ENCODE measurements around the gene ADAMTS20. TPM values are rescaled to one million over a fixed set of nuclear protein-coding genes. Genes with fewer than 3 reads are reported as not detected.
"Not testable (repeated sequence)": the region's sequence is repeated elsewhere in the genome, so short reads cannot be mapped to it uniquely, and the experiment has no call there.

Gene ADAMTS20
- total RNA-seq, 4 donors from 2014 or later, result not detected

DNA sequence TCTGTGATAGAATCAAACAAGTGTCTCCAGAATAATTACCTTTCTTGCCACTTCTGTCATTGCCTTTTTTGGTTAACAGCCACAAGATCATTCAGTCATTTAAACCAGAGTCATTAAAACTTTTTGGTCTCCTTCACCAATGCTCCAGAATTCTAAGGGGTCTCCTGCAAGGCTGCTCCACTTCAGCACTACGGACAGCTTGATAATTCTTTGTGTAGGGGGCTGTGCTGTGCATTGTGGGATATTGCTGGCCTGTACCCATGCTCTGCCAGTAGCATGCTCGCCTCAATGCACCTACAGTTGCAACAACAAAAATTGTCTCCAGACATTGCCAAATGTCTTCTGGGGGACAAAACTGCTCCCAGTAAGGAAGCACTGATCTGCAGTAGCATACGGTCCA, 7.3 kb downstream of the ADAMTS20 start:
- H3K27me3 ChIP-seq, result no peaks in the 10 kb centered on the region
- TF ChIP-seq POLR2A (IDR thresholded peaks at IDR 0.05) (no peak), CTCF (IDR thresholded peaks at IDR 0.05) (no peak)
- no peaks in the 10 kb centered on the region for H3K4me1 ChIP-seq
- H3K9me3 ChIP-seq, result no peaks in the 10 kb centered on the region
- 74 to 78% methylated on average over 3 of the region's 3 CpGs for WGBS, 2 donors
- DNase-seq, result no peak
- no peak overlapping the region for H3K4me3 ChIP-seq
- H3K27ac ChIP-seq, result no peak overlapping the region
- H3K36me3 ChIP-seq, result no peaks in the 10 kb centered on the region
- intact Hi-C loops (cut with DNase I), result no loop called here

DNA sequence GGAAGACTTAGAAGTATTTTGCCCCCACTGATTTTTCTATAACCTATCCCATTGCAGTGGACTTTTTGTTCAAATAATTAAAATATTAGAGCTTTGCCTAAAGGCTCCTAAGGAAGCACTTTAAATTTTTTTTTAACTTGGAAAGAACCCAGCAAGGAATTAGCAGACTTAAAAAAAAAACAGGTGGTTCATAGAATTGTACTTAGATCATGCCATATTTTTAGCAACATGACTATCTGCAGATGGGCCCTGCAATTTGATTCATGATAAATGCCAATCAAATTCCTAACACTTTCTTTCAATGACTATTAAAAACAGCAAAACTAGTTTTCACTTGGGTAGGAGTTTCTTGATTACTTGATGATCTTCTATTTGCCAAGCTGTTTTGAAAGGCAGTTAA, 11.5 kb downstream of the ADAMTS20 start:
- Histone ChIP-seq H3K4me3 (no peak overlapping the region), H3K27me3 (no peaks in the 10 kb centered on the region), H3K36me3 (no peaks in the 10 kb centered on the region), H3K27ac (no peak overlapping the region), H3K4me1 (no peaks in the 10 kb centered on the region), H3K9me3 (no peaks in the 10 kb centered on the region)
- TF ChIP-seq CTCF (IDR thresholded peaks at IDR 0.05), result no peak
- no peak for TF ChIP-seq POLR2A (IDR thresholded peaks at IDR 0.05)
- intact Hi-C loops (cut with DNase I), result no loop called here
- DNase-seq, result no peak

- H3K4me3 ChIP-seq; intact Hi-C loops (cut with DNase I): not testable (repeated sequence)
Observed at GRCh38 chr12:43537675-43538074, 14.3 kb downstream of the ADAMTS20 start.

DNA sequence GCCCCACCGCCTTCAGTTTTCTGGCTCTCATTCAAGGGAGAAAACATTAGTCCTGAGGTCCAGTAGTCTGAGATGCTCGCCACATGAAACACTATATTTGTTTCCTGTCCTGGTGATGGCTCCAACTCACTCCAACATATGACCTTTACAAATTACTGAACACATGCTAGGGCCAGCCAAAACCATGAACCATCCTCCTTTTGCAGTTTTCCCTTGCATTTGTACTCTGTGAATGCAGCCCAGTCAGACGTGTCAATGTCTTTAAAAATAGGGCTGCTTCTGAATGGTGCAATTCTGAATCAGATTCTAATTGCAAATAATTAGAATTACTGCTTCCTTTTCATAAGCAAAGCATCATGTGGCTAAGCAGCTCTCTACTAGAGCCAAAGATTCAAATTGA, 36.0 kb downstream of the ADAMTS20 start:
- no peak for TF ChIP-seq CTCF (IDR thresholded peaks at IDR 0.05)
- H3K36me3 ChIP-seq, result no peaks in the 10 kb centered on the region
- H3K9me3 ChIP-seq, result no peaks in the 10 kb centered on the region
- WGBS, 2 donors, result 52 to 62% methylated on average over 3 of the region's 3 CpGs
- DNase-seq, result no peak
- intact Hi-C loops (cut with DNase I), result no loop called here
- no peak overlapping the region for H3K4me3 ChIP-seq
- no peak overlapping the region for H3K27ac ChIP-seq
- no peaks in the 10 kb centered on the region for H3K27me3 ChIP-seq
- no peaks in the 10 kb centered on the region for H3K4me1 ChIP-seq

More at GRCh38 chr12:43537675-43538074, 14.3 kb downstream of the ADAMTS20 start:
- not testable (repeated sequence) for H3K27ac ChIP-seq, H3K9me3 ChIP-seq, H3K36me3 ChIP-seq, H3K4me1 ChIP-seq, H3K27me3 ChIP-seq, DNase-seq

- WGBS, 2 donors, result 53 to 56% methylated on average over 2 of the region's 2 CpGs
Observed at GRCh38 chr12:43501703-43502102, 50.3 kb downstream of the ADAMTS20 start.

More at GRCh38 chr12:43501703-43502102, 50.3 kb downstream of the ADAMTS20 start:
- no peak overlapping the region for H3K27ac ChIP-seq
- DNase-seq, result no peak
- H3K36me3 ChIP-seq, result no peaks in the 10 kb centered on the region
- no peaks in the 10 kb centered on the region for H3K4me1 ChIP-seq
- intact Hi-C loops (cut with DNase I), result no loop called here
- TF ChIP-seq POLR2A (IDR thresholded peaks at IDR 0.05) (no peak), CTCF (IDR thresholded peaks at IDR 0.05) (peak in 1 of 6 experiments; percentile 19)
- H3K9me3 ChIP-seq, result no peaks in the 10 kb centered on the region
- H3K4me3 ChIP-seq, result no peak overlapping the region
- H3K27me3 ChIP-seq, result no peaks in the 10 kb centered on the region

All from esophagus squamous epithelium (tissue), 5 donors.